Stomach (tissue), 4 donors: ENCODE results near the gene NTN3.

Experiments used
- CTCF ChIP-seq, 7 experiments: fragments of 450-650 bp in 4 of 7; fragments of 200-600 bp in 3 of 7; sonication (generic) in 3 of 7; IDR thresholded peaks; one replicate each; pipeline ENCODE4 v1.5.1; 2016 to 2019; ENCODE audit warnings: antibody characterized with exemption in 7 of 7, control low read depth in 2 of 7, mild to moderate bottlenecking in 1 of 7
- EP300 ChIP-seq: sonication (generic); formaldehyde crosslinking; IDR thresholded peaks from one replicate; pipeline ENCODE4 v1.6.1; 2017; ENCODE audit warnings: antibody characterized with exemption
- POLR2AphosphoS5 ChIP-seq, 3 donors: sonication (generic); formaldehyde crosslinking; IDR thresholded peaks; one replicate each; pipeline ENCODE4 v1.6.1; 2016; ENCODE audit warnings: antibody characterized with exemption in 3 of 3

- no peak for TF ChIP-seq CTCF (IDR thresholded peaks at IDR 0.05)
- no peak for TF ChIP-seq EP300
- no peak for TF ChIP-seq POLR2AphosphoS5 (IDR thresholded peaks at IDR 0.05)
Measured at GRCh38 chr16:2478279-2478678, 7.2 kb downstream of the NTN3 start.
